GM18867 (cell line): ENCODE data around the gene CA6.
"Not testable (repeated sequence)": the region's sequence is repeated elsewhere in the genome, so short reads cannot be mapped to it uniquely, and the experiment has no call there.

ENCODE experiments used
- ATAC-seq: cut with Tn5 transposase; IDR thresholded peaks from one replicate; pipeline ENCODE4 v1.9.1; 2021; ENCODE audit warnings: mild to moderate bottlenecking, moderate library complexity; ENCODE audit not compliant: unreplicated experiment

CA6 gene

DNA sequence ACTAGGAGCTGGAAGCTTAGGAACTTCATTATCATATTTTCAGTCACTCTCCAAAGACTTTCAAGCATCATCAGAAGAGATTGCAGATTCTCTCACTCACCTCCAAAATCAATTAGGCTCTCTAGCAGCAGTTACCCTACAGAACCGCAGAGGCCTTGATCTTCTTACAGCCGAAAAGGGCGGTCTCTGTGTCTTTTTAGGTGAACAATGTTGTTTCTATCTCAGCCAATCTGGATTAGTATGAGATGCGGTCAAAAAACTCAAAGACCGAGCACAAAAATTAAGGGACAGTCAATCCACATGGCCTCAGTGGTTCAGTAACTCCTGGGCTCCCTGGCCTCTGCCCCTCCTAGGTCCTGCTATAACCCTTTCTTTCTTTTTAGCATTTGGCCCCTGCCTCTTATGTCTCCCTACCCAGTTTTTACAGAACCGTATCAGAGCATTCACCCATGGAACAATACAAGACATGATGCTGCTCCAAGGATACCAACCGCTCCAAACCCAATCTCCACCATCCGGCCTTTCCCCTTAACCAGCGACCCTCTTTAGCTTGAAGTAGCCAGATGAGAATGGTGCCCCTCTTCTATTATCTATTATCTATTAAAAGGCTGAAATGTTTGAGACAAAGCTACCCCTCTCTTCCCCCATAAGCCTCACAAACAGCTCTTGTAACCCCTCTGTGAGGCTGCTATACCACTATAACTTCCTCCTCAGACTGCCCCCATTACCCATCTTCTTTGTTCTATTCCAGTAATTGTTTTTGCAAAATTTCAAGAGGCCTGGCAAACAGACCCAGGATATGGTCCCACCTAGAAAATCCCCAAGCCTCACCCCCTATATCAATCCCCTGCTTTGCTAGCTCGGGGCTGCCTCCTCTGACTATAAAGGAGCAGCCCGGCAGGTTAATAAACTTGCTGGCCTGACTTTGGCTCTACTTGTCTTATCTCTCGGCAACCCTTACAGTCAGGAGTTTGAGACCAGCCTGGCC is 18.7 kb upstream of the CA6 start:
- no peak for ATAC-seq

- ATAC-seq, result no peak
These were observed 15.6 kb upstream of the CA6 start for GRCh38 chr1:8930116-8930515.

DNA sequence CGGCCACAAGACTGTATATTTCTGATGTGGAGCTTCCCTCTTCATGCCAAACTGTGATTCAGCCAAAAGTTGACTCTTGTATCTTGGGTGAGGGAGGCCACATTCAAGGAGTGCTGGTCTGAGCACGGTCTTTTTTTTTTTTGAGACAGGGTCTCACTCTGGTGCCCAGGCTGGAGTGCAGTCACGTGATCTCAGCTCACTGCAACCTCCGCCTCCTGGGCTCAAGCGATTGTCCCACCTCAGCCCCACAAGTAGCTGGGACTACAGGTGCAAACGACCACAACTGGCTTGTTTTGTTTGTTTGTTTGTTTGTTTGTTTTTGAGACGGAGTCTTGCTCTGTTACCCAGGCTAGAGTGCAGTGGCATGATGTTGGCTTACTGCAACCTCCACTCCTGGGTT is 8.6 kb upstream of the CA6 start:
- ATAC-seq, result not testable (repeated sequence)

GRCh38 chr1:8937701-8938100 is 8.0 kb upstream of the CA6 start:
- ATAC-seq, result no peak

- ATAC-seq, result no peak
These were observed 7.3 kb upstream of the CA6 start for GRCh38 chr1:8938232-8938999.

- no peak for ATAC-seq
These were observed 6.7 kb upstream of the CA6 start for GRCh38 chr1:8939000-8939265.

- ATAC-seq, result no peak
These were observed 6.2 kb upstream of the CA6 start for GRCh38 chr1:8939362-8939995.

- ATAC-seq, result no peak
These were observed 3.8 kb upstream of the CA6 start for GRCh38 chr1:8941906-8942305.

DNA sequence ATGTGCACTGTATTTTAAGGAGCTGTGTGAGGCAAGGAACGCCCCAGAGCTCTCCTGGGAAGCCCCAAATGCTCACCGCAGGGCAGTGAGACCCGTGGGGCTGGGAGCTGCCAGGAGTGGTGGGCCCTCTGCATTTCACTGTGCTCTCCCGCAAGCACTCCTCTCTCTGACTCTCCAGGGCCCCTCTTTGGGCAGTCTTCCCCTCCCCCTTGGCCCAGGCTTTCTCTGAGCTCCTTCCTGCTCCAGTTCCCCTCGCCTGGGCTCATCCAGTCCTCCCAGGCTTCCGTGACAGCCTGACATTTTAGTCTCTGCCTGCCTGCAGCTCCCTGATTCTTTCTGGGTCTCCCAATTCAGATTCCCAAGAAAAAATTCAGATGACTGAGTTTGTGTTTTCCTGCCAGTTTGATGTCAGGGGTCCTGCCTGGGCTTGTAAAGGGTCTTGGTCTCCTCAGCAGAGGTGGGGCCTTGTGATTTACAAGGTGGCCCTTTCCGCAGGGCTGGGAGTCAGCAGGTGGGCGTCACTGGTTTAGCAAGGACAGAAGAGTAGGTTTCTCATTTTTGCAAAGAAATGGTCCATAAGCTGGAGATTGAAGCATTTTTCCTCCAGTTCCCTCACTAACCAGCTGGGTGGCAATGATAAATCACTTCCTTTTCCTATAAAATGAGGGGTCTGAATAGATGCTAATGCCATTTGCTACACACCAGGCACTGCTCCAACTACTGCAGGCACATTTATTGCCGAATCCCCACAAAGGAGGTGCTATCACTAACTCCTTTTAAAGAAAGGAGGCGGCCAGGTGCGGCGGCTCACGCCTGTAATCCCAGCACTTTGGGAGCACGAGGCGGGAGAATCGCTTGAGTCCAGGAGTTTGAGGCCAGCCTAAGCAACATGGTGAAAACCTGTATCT is 1.9 kb upstream of the CA6 start:
- no peak for ATAC-seq

DNA sequence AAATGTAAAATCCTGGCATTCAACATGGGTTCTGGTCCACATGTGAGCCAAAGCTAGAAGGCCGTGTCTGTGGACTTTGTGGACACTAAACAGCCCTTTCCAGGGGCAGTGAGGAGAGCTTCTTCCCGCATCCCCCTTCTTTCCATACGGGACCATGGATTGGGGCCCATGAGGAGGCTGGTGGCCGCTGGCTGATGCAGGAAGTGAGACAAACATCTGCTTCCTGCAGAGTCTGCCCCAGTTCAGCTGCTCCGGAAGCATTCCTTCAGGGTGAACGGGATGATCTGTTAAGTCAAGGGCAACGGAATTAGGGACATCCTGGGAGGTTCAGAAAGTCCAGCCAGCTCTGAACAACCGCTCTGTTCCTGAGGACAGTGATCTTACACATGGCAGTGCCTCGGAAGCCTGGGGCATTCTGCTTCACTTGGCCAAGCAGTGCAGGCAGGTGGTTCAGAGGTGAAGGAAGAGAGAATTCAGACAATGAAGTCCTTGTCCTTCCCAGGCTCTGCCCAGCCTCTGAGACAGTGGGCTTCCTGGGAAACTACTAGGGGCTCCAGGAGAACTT is 1.5 kb downstream of the CA6 start:
- no peak for ATAC-seq

DNA sequence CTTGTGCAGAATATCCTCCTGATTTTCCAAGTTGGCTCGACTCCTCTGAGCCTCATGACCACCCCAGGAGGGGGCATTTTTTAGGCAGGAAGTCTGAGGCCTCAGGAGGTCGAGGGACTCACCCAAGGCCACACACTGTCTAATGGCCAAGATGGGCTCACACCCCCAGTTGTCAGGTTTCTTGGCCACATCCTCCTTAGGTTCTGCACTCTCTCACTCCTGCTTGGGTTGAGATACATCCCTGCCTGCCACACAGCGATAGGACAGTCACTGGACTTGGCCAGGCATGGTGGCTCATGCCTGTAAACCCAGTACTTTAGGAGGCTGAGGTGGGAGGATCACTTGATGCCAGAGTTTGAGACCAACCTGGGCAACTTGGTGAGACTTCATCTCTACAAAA is 4.6 kb downstream of the CA6 start:
- no peak for ATAC-seq

DNA sequence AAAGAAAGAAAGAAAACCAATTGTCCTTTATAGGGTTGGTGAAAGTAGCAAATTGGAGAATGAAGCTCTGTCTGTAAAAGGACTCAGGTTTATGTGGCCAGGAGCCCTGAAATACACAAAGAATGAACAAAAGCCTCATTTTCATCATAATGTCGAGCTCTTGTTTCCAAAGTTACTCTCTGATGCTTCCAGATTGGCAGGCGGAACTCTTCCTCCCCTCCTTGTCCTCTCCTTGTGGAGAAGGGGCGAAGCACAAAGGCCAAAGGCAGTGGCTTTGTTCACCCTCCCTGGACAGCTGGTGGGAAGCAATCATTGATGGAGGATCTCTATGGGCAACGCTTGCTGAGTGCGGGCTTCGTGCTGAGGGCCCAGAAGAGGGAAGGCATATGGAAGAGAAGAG is 5.6 kb downstream of the CA6 start:
- no peak for ATAC-seq

DNA sequence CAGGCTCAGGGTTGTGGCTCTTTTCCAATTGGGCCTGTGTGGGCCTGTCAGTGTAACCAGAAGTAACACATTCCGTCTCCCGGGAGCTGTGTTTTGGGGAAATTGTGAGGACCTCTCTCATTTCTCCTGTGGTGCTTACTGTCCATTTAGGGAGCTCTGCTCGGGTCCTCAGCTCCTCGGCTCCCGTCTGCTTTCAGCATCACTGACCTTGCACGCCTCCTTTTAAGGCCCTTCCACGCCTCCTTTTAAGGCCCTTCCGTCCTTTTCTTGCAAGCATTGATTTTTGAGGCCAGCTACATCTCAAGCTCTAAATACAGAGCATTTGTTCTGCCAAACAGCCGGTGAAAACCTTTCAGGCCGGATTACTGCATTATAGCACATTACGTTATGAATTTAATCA is 9.7 kb downstream of the CA6 start:
- no peak for ATAC-seq

- no peak for ATAC-seq
These were observed 11.0 kb downstream of the CA6 start for GRCh38 chr1:8956461-8957349.

DNA sequence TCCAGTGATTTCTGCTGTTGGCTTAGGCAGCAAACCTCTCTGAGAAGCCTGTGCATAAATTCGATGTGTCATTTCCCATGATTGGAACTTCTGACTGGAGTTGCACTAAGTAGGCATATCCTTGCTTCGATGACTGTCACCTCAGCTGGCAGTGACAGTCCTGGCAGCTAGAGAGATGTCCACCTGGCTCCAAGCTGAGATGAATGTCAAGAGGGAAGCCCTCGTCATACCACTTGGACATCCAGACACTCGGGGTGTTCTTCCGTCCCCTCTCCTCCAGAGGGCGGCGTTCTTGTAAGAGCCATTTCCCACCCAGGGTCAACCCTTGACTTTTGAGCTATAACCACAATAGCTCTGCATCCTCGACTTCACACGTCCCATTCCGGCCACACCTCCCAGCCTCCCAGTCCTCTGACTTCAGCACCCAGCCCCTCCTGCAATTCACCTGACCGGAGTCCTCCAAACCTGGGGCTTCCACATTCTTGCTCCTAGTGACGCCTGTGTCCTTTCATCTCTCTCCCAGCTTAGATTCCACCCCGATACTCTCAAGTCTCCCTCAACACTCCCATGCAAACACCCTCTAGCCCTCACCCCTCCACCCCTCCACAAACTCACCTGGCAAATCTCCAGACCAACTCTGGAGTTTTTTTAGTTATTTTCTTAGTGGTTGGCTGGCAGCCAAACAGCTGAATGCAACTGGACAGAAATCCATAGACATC is 17.3 kb downstream of the CA6 start:
- ATAC-seq, result no peak

DNA sequence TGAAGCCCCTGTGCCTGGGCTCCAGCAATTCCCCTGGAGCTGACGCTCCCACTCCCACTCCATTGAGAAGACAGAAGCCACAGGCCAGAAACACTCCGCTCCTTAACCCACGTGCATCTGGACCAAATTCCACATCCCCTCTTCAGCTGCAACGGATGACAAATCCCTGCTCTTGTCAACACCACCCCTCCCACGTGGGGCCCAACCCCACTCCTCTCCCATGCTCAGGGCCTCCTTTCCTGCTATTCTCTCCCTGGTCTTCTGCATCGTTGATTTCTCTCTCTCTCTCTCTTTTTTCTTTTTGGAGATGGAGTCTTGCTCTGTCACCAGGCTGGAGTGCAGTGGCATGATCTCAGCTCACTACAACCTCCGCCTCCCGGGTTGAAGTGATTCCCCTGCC is 18.3 kb downstream of the CA6 start:
- ATAC-seq, result no peak

- ATAC-seq, result no peak
These were observed 19.6 kb downstream of the CA6 start for GRCh38 chr1:8965121-8965820.

DNA sequence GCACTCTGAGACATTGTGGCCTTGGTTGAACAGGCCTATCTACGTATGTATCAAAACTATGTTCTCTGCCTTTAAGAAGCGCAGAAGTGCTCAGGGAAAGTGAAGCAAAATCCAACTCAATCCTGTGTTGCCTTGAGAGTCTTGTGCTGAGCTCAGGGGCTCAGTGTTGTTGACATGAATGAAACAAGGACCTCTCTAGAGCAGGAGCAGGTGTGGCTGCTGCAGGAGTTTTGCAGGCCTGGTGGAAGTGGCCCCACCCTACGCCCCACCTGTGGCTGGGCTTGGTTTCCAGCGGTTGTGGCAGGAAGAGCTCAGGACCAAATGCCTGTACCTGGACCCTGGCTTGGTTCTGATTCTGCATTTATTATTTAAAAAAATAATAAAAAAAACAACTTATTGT is 20.9 kb downstream of the CA6 start:
- no peak for ATAC-seq
